ENCODE data around the gene TDRD15. TPM values are rescaled to one million over a fixed set of nuclear protein-coding genes. Genes with fewer than 3 reads are reported as not detected.

The TDRD15 gene
- total RNA-seq, 6 experiments from 2014 or later, result 0.32 to 2.4 (median 1.2) TPM

- ATAC-seq, result peak in 1 of 4 donors; percentile 46
- WGBS (ENCODE audit: insufficient coverage, low coverage, low lambda C conversion rate, missing lambda C conversion rate), result no CpG with 5 or more reads among the region's 7 CpGs
Observed at GRCh38 chr2:21161832-21162614, 38.3 kb downstream of the TDRD15 start.

GRCh38 chr2:21162615-21162878 lies 38.8 kb downstream of the TDRD15 start:
- intact Hi-C loops (cut with DNase I), result no loop called here
- no peak for ATAC-seq
- H3K4me1 ChIP-seq, result no peaks in the 10 kb centered on the region
- no peaks in the 10 kb centered on the region for H3K36me3 ChIP-seq
- no peak overlapping the region for H3K27ac ChIP-seq
- 0% methylated on average over 1 of the region's 5 CpGs for WGBS (ENCODE audit: insufficient coverage, low coverage, low lambda C conversion rate, missing lambda C conversion rate)
- H3K4me3 ChIP-seq, result no peak overlapping the region
- no peak for DNase-seq
- TF ChIP-seq CTCF (IDR thresholded peaks at IDR 0.05) (no peak), POLR2A (IDR thresholded peaks at IDR 0.05) (no peak)
- H3K27me3 ChIP-seq, result no peaks in the 10 kb centered on the region
- H3K9me3 ChIP-seq, result no peaks in the 10 kb centered on the region

More at GRCh38 chr2:21161832-21162614, 38.3 kb downstream of the TDRD15 start:
- no peak for DNase-seq
- no peaks in the 10 kb centered on the region for H3K4me1 ChIP-seq
- H3K36me3 ChIP-seq, result no peaks in the 10 kb centered on the region
- intact Hi-C loops (cut with DNase I), result no loop called here
- no peak for TF ChIP-seq CTCF (IDR thresholded peaks at IDR 0.05)
- no peak for TF ChIP-seq POLR2A (IDR thresholded peaks at IDR 0.05)
- H3K9me3 ChIP-seq, result no peaks in the 10 kb centered on the region
- no peak overlapping the region for H3K27ac ChIP-seq
- H3K27me3 ChIP-seq, result no peaks in the 10 kb centered on the region
- no peak overlapping the region for H3K4me3 ChIP-seq

GRCh38 chr2:21163213-21163612 lies 39.4 kb downstream of the TDRD15 start:
- no peaks in the 10 kb centered on the region for H3K36me3 ChIP-seq
- WGBS (ENCODE audit: insufficient coverage, low coverage, low lambda C conversion rate, missing lambda C conversion rate), result 90% methylated on average over 2 of the region's 9 CpGs
- no peaks in the 10 kb centered on the region for H3K9me3 ChIP-seq
- H3K4me1 ChIP-seq, result no peaks in the 10 kb centered on the region
- intact Hi-C loops (cut with DNase I), result no loop called here
- no peaks in the 10 kb centered on the region for H3K27me3 ChIP-seq
- TF ChIP-seq POLR2A (IDR thresholded peaks at IDR 0.05) (no peak), CTCF (IDR thresholded peaks at IDR 0.05) (no peak)
- no peak overlapping the region for H3K4me3 ChIP-seq
- ATAC-seq (peak in 1 of 4 donors; percentile 37), DNase-seq (no peak)
- H3K27ac ChIP-seq, result no peak overlapping the region

DNA sequence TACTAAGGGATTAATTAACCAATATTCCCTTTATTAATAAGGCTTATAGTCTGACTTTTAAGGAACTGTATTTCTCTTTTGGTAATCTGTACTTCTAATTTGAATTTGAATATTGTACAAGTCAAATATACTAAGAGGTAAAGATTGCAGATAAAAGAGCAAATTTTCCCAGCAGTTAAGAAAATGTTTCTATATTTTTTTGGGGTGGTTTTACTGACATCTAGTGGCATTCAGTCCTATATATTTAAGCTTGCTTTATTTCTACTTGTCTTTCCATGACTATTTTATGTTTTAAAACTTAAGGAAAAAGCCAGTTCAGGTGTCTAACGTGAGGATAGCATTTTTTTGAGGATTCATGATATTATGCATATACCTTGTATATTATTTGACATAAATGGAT lies 41.6 kb downstream of the TDRD15 start:
- DNase-seq, result no peak
- Histone ChIP-seq H3K4me3 (no peak overlapping the region), H3K36me3 (no peaks in the 10 kb centered on the region), H3K27ac (no peak overlapping the region), H3K4me1 (no peaks in the 10 kb centered on the region), H3K27me3 (no peaks in the 10 kb centered on the region), H3K9me3 (no peaks in the 10 kb centered on the region)
- WGBS (ENCODE audit: insufficient coverage, low coverage, low lambda C conversion rate, missing lambda C conversion rate), result 15% methylated on average over 1 of the region's 1 CpG
- intact Hi-C loops (cut with DNase I), result no loop called here
- TF ChIP-seq CTCF (IDR thresholded peaks at IDR 0.05), result peak in 3 of 4 donors; percentile 16 to 43 (median 38)
- TF ChIP-seq POLR2A (IDR thresholded peaks at IDR 0.05), result no peak
- peak in 1 of 4 donors; percentile 25 for ATAC-seq

Measured in right lobe of liver (tissue), 6 donors.